SJCRH30 (cell line): Measurements from ENCODE around the gene COASY. TPM values are rescaled to one million over a fixed set of nuclear protein-coding genes. Genes with fewer than 3 reads are reported as not detected.
"Not testable (repeated sequence)": the region's sequence is repeated elsewhere in the genome, so short reads cannot be mapped to it uniquely, and the experiment has no call there.

Source experiments
- DNase-seq, 2 experiments: peaks; one replicate each; pipeline ENCODE4 v3.0.0-alpha.2; 2015 to 2020
- H3K27ac ChIP-seq: fragments of 250-450 bp; sonication (Bioruptor Pico); 2 replicates; pipeline ENCODE4 v1.5.1; 2020; ENCODE audit warnings: mild to moderate bottlenecking, moderate library complexity
- H3K27me3 ChIP-seq: fragments of 250-450 bp; sonication (Bioruptor Pico); 2 replicates; pipeline ENCODE4 v1.5.1; 2020; ENCODE audit warnings: mild to moderate bottlenecking, moderate library complexity
- H3K36me3 ChIP-seq: fragments of 250-450 bp; sonication (Bioruptor Pico); 2 replicates; pipeline ENCODE4 v1.5.1; 2020; ENCODE audit warnings: mild to moderate bottlenecking, moderate library complexity
- H3K4me1 ChIP-seq: fragments of 250-450 bp; sonication (Bioruptor Pico); 2 replicates; pipeline ENCODE4 v1.5.1; 2020; ENCODE audit warnings: mild to moderate bottlenecking, moderate library complexity
- H3K4me3 ChIP-seq: fragments of 250-450 bp; sonication (Bioruptor Pico); 2 replicates; pipeline ENCODE4 v1.5.1; 2020; ENCODE audit warnings: mild to moderate bottlenecking, moderate library complexity
- H3K9me3 ChIP-seq: fragments of 250-450 bp; sonication (Bioruptor Pico); replicated peaks from 2 replicates; pipeline ENCODE4 v1.5.1; 2020; ENCODE audit warnings: mild to moderate bottlenecking, moderate library complexity
- total RNA-seq: library from RNA; depleted of rRNA; stranded (reverse); fragments of >200 nt; shearing (Covaris generic); gene quantifications from 2 replicates; pipeline ENCODE4 v1.2.3, GENCODE V29; 2014

COASY gene
- total RNA-seq, 1 experiment from 2014 or later = 36.3 TPM

- H3K27me3 ChIP-seq = no peaks in the 10 kb centered on the region
- peaks cover 20% of the 10 kb centered on the region for H3K36me3 ChIP-seq
- DNase-seq = no peak
- no peaks in the 10 kb centered on the region for H3K4me1 ChIP-seq
- H3K9me3 ChIP-seq = no peaks in the 10 kb centered on the region
- H3K27ac ChIP-seq = no peak overlapping the region
- no peak overlapping the region for H3K4me3 ChIP-seq
Observed at GRCh38 chr17:42586514-42587230, 24.7 kb downstream of the COASY start.

- Histone ChIP-seq H3K9me3 (no peaks in the 10 kb centered on the region), H3K27me3 (no peaks in the 10 kb centered on the region), H3K36me3 (peaks cover 16% of the 10 kb centered on the region), H3K27ac (no peak overlapping the region), H3K4me3 (no peak overlapping the region), H3K4me1 (no peaks in the 10 kb centered on the region)
- no peak for DNase-seq
Observed at GRCh38 chr17:42590886-42591285, 28.9 kb downstream of the COASY start.

DNA sequence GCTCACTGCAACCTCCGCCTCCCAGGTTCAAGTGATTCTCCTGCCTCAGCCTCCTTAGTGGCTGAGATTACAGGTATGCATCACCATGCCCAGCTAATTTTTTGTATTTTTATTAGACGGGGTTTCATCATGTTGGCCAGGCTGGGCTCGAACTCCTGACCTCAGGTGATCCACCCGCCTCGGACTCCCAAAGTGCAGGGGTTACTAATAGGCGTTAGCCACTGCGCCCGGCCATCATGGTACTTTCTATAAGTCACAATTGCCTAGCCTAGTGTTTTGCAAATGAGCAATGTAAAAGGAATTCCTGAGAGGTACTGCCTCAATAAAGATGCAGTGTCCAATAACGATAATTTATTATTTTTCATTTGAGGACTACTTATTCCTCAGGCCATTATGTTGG, 29.5 kb downstream of the COASY start:
- H3K4me1 ChIP-seq = no peaks in the 10 kb centered on the region
- H3K36me3 ChIP-seq = peaks cover 13% of the 10 kb centered on the region
- no peaks in the 10 kb centered on the region for H3K9me3 ChIP-seq
- H3K27ac ChIP-seq = no peak overlapping the region
- no peak overlapping the region for H3K4me3 ChIP-seq
- no peaks in the 10 kb centered on the region for H3K27me3 ChIP-seq
- no peak for DNase-seq

- no peaks in the 10 kb centered on the region for H3K27me3 ChIP-seq
- no peaks in the 10 kb centered on the region for H3K4me1 ChIP-seq
- no peak overlapping the region for H3K27ac ChIP-seq
- H3K36me3 ChIP-seq = peaks cover 6% of the 10 kb centered on the region; the same call in 1 of the 2 replicates
- DNase-seq = no peak
- no peak overlapping the region for H3K4me3 ChIP-seq
- H3K9me3 ChIP-seq = no peaks in the 10 kb centered on the region
Observed at GRCh38 chr17:42596386-42596785, 34.4 kb downstream of the COASY start.

- DNase-seq = no peak
- Histone ChIP-seq H3K4me1 (no peaks in the 10 kb centered on the region), H3K36me3 (no peaks in the 10 kb centered on the region), H3K27me3 (no peaks in the 10 kb centered on the region), H3K27ac (no peak overlapping the region), H3K4me3 (no peak overlapping the region), H3K9me3 (no peaks in the 10 kb centered on the region)
Observed at GRCh38 chr17:42598905-42599304, 37.0 kb downstream of the COASY start.

DNA sequence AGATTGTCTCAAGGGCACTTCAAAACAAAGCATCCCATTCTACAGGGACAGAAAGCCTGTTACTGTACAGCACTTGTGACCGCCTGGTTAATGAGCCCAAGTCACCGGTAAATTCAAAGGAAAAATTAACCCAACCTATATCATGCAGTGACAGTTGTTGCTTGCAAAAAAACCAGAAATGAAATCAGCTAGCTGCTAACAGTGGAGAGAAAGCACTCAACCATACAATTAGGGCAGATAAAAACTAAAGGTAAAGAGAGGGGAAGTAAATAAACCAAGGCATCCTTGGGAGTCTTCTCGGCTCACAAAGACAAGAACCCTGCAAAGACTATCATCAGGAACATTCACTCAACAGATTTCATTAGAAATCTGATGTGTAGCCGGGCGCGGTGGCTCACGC, 41.4 kb downstream of the COASY start:
- Histone ChIP-seq H3K4me1 (no peaks in the 10 kb centered on the region), H3K36me3 (no peaks in the 10 kb centered on the region), H3K27ac (no peak overlapping the region), H3K27me3 (no peaks in the 10 kb centered on the region), H3K9me3 (no peaks in the 10 kb centered on the region), H3K4me3 (no peak overlapping the region)
- no peak for DNase-seq

DNA sequence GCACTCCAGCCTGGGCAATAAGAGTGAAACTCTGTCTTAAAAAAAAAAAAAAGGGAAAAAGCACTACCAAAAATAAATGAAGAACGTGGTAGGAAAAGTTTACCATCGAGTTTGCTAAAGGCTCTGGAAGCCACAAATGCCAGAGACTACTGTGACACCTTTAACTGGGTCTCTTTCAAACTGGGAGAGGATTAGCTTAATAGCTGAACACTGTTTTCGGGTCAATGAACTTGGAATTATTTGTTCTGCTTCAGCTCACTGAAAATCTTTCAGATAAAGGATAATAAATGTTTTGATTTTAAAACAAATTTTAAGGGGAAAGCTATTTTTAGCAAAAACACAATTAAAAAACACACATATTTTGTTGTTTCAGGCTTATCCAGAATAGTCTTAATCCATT, 45.8 kb downstream of the COASY start:
- DNase-seq = no peak
- H3K9me3 ChIP-seq = no peaks in the 10 kb centered on the region
- H3K4me1 ChIP-seq = peaks cover 6% of the 10 kb centered on the region; the same call in 1 of the 2 replicates
- H3K4me3 ChIP-seq = peak overlapping the region; percentile 77
- H3K27ac ChIP-seq = no peak overlapping the region
- peaks cover 9% of the 10 kb centered on the region for H3K36me3 ChIP-seq
- H3K27me3 ChIP-seq = no peaks in the 10 kb centered on the region

GRCh38 chr17:42608305-42609181, 46.6 kb downstream of the COASY start:
- DNase-seq = no peak
- Histone ChIP-seq H3K36me3 (peaks cover 13% of the 10 kb centered on the region), H3K27ac (peak overlapping the region; percentile 42), H3K9me3 (no peaks in the 10 kb centered on the region), H3K4me1 (peaks cover 6% of the 10 kb centered on the region; the same call in 1 of the 2 replicates), H3K4me3 (peak overlapping the region; percentile 77), H3K27me3 (no peaks in the 10 kb centered on the region)

DNA sequence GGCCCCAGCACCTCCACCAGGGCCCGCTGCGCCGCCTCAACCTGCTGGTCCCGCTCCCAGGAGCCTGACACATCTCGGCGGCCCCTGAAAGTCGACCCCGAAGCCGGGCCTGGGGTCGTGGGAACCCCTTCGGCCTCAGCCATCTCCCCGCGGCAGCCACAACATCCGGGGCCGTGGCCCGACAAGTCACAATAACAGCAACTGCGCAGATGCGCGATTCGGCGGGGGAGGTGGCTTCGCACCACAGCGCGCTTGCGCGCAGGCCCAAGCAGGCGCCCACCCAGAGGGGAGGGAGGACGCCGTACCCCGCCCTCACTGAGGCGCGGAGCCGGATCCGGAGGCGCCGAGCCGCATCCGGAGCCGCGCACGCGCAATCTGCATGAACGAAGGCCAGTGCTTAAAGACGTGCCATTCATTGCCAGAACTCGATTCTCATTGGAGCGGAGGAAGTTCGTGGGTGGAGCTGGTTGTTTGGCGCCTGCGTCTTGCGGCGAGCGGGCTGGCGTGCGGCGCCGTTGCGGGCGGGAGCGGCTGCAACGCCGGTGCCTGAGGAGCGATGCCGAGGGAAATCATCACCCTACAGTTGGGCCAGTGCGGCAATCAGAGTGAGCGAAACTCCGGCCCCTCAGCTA, 47.4 kb downstream of the COASY start, which contains the start of the genes RETREG3 and TUBG1:
Gene RETREG3, minus strand, starts transcription at position 193 of the 632 bp plus-strand sequence. Its CDS starts 50 bp downstream, at position 143.
Gene TUBG1, plus strand, starts transcription at position 502 of the 632 bp plus-strand sequence. Its CDS starts 55 bp downstream, at position 557.
- Histone ChIP-seq H3K27ac (peak within 1 kb of the TSS; percentile 75), H3K27me3 (no peaks in the 10 kb centered on the region), H3K4me1 (peaks cover 6% of the 10 kb centered on the region; the same call in 1 of the 2 replicates), H3K4me3 (peak within 1 kb of the TSS; percentile 77), H3K9me3 (no peaks in the 10 kb centered on the region), H3K36me3 (peaks cover 13% of the 10 kb centered on the region)
- peak; percentile 99 for DNase-seq

GRCh38 chr17:42609814-42610801, 48.2 kb downstream of the COASY start:
- DNase-seq = peak; percentile 79 to 81
- H3K4me1 ChIP-seq, H3K27me3 ChIP-seq, H3K9me3 ChIP-seq: not testable (repeated sequence)
- peak overlapping the region; percentile 77 for H3K4me3 ChIP-seq
- H3K36me3 ChIP-seq = peaks cover 19% of the 10 kb centered on the region
- peak overlapping the region; percentile 75 for H3K27ac ChIP-seq

GRCh38 chr17:42612013-42612412, 50.1 kb downstream of the COASY start:
- H3K4me3 ChIP-seq = no peak overlapping the region
- no peaks in the 10 kb centered on the region for H3K27me3 ChIP-seq
- no peak for DNase-seq
- peaks cover 25% of the 10 kb centered on the region for H3K36me3 ChIP-seq
- peaks cover 6% of the 10 kb centered on the region; the same call in 1 of the 2 replicates for H3K4me1 ChIP-seq
- H3K27ac ChIP-seq = no peak overlapping the region
- no peaks in the 10 kb centered on the region for H3K9me3 ChIP-seq

DNA sequence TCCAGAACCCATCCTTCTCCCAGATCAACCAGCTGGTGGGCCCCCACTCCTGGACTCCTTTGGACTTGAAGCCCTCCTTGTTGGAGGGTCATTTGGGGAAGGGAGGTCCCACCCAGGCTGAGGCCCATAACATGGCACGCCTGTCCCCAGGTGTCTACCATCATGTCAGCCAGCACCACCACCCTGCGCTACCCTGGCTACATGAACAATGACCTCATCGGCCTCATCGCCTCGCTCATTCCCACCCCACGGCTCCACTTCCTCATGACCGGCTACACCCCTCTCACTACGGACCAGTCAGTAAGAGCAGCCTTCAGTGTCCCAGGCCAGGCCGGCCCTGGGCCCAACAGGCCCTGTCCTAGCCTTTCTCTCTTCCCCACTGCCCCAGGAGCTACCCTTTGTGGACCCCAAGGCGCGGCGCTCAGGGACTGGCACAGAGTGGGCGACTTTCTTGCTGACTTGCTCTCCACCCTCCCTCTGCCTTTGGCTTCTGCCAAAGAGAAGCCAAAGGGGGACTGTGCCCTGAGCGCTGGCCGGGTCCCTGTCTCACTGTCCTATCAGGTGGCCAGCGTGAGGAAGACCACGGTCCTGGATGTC, 51.8 kb downstream of the COASY start:
- H3K36me3 ChIP-seq = peaks cover 25% of the 10 kb centered on the region
- H3K27me3 ChIP-seq = no peaks in the 10 kb centered on the region
- H3K4me1 ChIP-seq = peaks cover 17% of the 10 kb centered on the region
- DNase-seq = no peak
- no peak overlapping the region for H3K4me3 ChIP-seq
- no peak overlapping the region for H3K27ac ChIP-seq
- no peaks in the 10 kb centered on the region for H3K9me3 ChIP-seq
